GM23338 (cell line): ENCODE measurements around the gene CSPG4. TPM values are rescaled to one million over a fixed set of nuclear protein-coding genes. Genes with fewer than 3 reads are reported as not detected.

Experiments
- ATAC-seq: fragments of 200-7000 bp; cut with Tn5 transposase; 3 replicates; pipeline ENCODE4 v1.9.1; 2020
- DNase-seq: peaks from one replicate; pipeline ENCODE4 v3.0.0-alpha.2; 2015; ENCODE audit warnings: low spot score
- H2AFZ ChIP-seq: fragments of 200-600 bp; sonication (generic); 2 replicates; pipeline ENCODE4 v1.8.0; 2016; ENCODE audit warnings: antibody characterized with exemption, mild to moderate bottlenecking, moderate library complexity
- H3F3A ChIP-seq: fragments of 200-600 bp; sonication (generic); replicated peaks from 2 replicates; pipeline ENCODE4 v1.8.0; 2017; ENCODE audit warnings: antibody characterized with exemption, mixed run types, low read depth
- H3K27ac ChIP-seq: fragments of 200-600 bp; sonication (generic); 2 replicates; pipeline ENCODE4 v1.6.1; 2016; ENCODE audit warnings: low read depth
- H3K27me3 ChIP-seq: fragments of 200-600 bp; sonication (generic); 2 replicates; pipeline ENCODE4 v1.8.0; 2016; ENCODE audit warnings: mild to moderate bottlenecking, mixed run types, moderate library complexity; ENCODE audit not compliant: insufficient read depth
- H3K36me3 ChIP-seq: fragments of 200-600 bp; sonication (generic); 2 replicates; pipeline ENCODE4 v1.8.0; 2016; ENCODE audit warnings: mild to moderate bottlenecking; ENCODE audit not compliant: insufficient read depth
- H3K4me1 ChIP-seq: fragments of 200-600 bp; sonication (generic); 2 replicates; pipeline ENCODE4 v1.8.0; 2016; ENCODE audit warnings: mild to moderate bottlenecking, moderate library complexity; ENCODE audit not compliant: insufficient read depth
- H3K4me2 ChIP-seq: fragments of 200-600 bp; sonication (generic); 2 replicates; pipeline ENCODE4 v1.7.1; 2017; ENCODE audit warnings: mixed run types
- H3K4me3 ChIP-seq: fragments of 200-600 bp; sonication (generic); 2 replicates; pipeline ENCODE4 v1.6.1; 2016; ENCODE audit warnings: mixed run types
- H3K79me2 ChIP-seq: fragments of 200-600 bp; sonication (generic); replicated peaks from 2 replicates; pipeline ENCODE4 v1.8.0; 2017; ENCODE audit warnings: mild to moderate bottlenecking; ENCODE audit not compliant: insufficient read depth
- H3K9me2 ChIP-seq: fragments of 200-600 bp; sonication (generic); 2 replicates; pipeline ENCODE4 v1.8.0; 2017; ENCODE audit not compliant: insufficient read depth
- H4K20me1 ChIP-seq: fragments of 200-600 bp; sonication (generic); replicated peaks from 2 replicates; pipeline ENCODE4 v1.8.0; 2017; ENCODE audit warnings: mild to moderate bottlenecking; ENCODE audit not compliant: insufficient read depth
- H3K27ac Mint-ChIP-seq: 2 replicates; pipeline ENCODE4 v1.8.0; 2020; ENCODE audit warnings: inconsistent platforms, mild to moderate bottlenecking, moderate library complexity, mixed read lengths
- H3K27me3 Mint-ChIP-seq: 3 replicates; pipeline ENCODE4 v1.8.0; 2022; ENCODE audit warnings: low read depth, mild to moderate bottlenecking, moderate library complexity, mixed read lengths, inconsistent platforms; ENCODE audit not compliant: insufficient read depth, poor library complexity
- H3K36me3 Mint-ChIP-seq: 3 replicates; pipeline ENCODE4 v1.8.0; 2021; ENCODE audit warnings: low read depth, mild to moderate bottlenecking, inconsistent platforms, moderate library complexity, mixed read lengths
- H3K4me1 Mint-ChIP-seq: 3 replicates; pipeline ENCODE4 v1.8.0; 2020; ENCODE audit warnings: mild to moderate bottlenecking, inconsistent platforms, mixed read lengths
- H3K4me3 Mint-ChIP-seq: 3 replicates; pipeline ENCODE4 v1.8.0; 2021; ENCODE audit warnings: moderate library complexity, mild to moderate bottlenecking, inconsistent platforms, mixed read lengths
- H3K9me3 Mint-ChIP-seq: 3 replicates; pipeline ENCODE4 v1.8.0; 2020; ENCODE audit warnings: moderate library complexity, mild to moderate bottlenecking, inconsistent platforms, mixed read lengths
- CREB1 ChIP-seq: fragments of 250-450 bp; sonication (Bioruptor Pico); IDR thresholded peaks from 2 replicates; pipeline ENCODE4 v1.5.0; 2020; ENCODE audit warnings: low read depth, mild to moderate bottlenecking, moderate library complexity
- NANOG ChIP-seq: IDR thresholded peaks from 2 replicates; pipeline ENCODE4 v1.6.1; 2016; ENCODE audit warnings: antibody characterized with exemption, borderline replicate concordance
- POLR2AphosphoS5 ChIP-seq: IDR thresholded peaks from 2 replicates; pipeline ENCODE4 v1.6.1; 2016; ENCODE audit warnings: antibody characterized with exemption, low read depth
- STAT1 ChIP-seq: IDR thresholded peaks from one replicate; pipeline ENCODE4 v1.6.1; 2016; ENCODE audit warnings: antibody characterized with exemption; ENCODE audit not compliant: unreplicated experiment
- ZNF114 ChIP-seq: fragments of 250-450 bp; sonication (Bioruptor Pico); IDR thresholded peaks from 2 replicates; pipeline ENCODE4 v1.5.0; 2020; ENCODE audit warnings: mild to moderate bottlenecking, moderate library complexity
- polyA plus RNA-seq: library from polyadenylated mRNA; unstranded; fragments of >200 nt; fragmentation: Nextera tagmentation; extraction: Ambion mirVana; gene quantifications from 2 replicates; pipeline ENCODE4 v1.2.1, GENCODE V29; 2016
- total RNA-seq: library from RNA; depleted of rRNA; stranded (reverse); fragments of >200 nt; shearing (Covaris generic); gene quantifications from 2 replicates; pipeline ENCODE4 v1.2.3, GENCODE V29; 2014
- TF ChIP-seq, protein P1 (sequence below): IDR thresholded peaks from one replicate; pipeline ENCODE4 v1.6.1; 2018; ENCODE audit warnings: antibody characterized with exemption; ENCODE audit not compliant: unreplicated experiment
- TF ChIP-seq, protein P2 (sequence below): fragments of 250-450 bp; sonication (Bioruptor Pico); IDR thresholded peaks from 2 replicates; pipeline ENCODE4 v1.5.0; 2020; ENCODE audit warnings: mild to moderate bottlenecking, moderate library complexity
- TF ChIP-seq, protein P3 (sequence below), 2 experiments: fragments of 200-600 bp in 1 of 2; sonication (generic) in 1 of 2; conservative IDR thresholded peaks; 2 replicates each; pipeline versions ENCODE4 v1.5.1 to v1.6.1; 2016 to 2017; ENCODE audit warnings: antibody characterized with exemption in 2 of 2, low read depth in 2 of 2, mild to moderate bottlenecking in 2 of 2, moderate library complexity in 1 of 2

CSPG4 gene
- total and polyA plus RNA-seq, 2 experiments from 2014 or later, result 0.27 to 4.0 TPM

DNA sequence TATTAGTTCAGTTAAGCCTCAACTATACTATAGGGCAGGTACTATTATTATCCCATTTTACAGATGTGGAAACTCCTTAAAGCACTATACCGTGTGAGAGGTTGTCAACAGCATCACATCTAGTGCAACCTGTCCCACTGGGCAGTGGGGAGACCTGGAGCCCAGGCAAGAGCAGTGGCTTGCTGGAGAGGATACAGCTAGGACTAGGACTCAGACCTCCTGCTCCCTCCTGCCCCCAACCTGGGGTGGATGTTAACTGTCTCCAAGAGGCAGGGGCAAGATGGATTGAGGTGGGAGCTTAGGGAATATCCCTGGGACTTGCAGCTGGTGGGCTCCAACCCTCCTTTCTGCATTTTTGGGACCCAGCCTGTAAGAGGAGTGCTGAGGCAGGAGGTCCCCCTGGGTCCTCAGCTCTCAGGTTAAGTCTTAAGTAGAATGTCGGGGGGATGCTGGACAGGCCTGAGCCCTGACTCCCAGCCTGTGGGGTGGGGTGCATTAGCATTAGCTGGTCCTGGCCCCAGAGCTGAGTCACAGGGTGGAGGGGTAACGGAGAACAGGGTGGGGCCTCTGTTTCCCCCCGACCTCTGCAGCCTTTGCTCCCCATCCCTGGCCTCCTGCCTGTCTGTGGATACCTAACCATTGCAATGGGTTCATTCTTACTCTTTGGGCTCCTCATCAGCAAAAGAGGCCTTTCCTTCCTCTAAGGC is 58.3 kb downstream of the CSPG4 start (continued):
- TF ChIP-seq STAT1 (no peak), ZNF114 (CRISPR knock-in tag) (no peak)
- TF ChIP-seq, protein P1, sequence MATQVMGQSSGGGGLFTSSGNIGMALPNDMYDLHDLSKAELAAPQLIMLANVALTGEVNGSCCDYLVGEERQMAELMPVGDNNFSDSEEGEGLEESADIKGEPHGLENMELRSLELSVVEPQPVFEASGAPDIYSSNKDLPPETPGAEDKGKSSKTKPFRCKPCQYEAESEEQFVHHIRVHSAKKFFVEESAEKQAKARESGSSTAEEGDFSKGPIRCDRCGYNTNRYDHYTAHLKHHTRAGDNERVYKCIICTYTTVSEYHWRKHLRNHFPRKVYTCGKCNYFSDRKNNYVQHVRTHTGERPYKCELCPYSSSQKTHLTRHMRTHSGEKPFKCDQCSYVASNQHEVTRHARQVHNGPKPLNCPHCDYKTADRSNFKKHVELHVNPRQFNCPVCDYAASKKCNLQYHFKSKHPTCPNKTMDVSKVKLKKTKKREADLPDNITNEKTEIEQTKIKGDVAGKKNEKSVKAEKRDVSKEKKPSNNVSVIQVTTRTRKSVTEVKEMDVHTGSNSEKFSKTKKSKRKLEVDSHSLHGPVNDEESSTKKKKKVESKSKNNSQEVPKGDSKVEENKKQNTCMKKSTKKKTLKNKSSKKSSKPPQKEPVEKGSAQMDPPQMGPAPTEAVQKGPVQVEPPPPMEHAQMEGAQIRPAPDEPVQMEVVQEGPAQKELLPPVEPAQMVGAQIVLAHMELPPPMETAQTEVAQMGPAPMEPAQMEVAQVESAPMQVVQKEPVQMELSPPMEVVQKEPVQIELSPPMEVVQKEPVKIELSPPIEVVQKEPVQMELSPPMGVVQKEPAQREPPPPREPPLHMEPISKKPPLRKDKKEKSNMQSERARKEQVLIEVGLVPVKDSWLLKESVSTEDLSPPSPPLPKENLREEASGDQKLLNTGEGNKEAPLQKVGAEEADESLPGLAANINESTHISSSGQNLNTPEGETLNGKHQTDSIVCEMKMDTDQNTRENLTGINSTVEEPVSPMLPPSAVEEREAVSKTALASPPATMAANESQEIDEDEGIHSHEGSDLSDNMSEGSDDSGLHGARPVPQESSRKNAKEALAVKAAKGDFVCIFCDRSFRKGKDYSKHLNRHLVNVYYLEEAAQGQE, result no peak

DNA sequence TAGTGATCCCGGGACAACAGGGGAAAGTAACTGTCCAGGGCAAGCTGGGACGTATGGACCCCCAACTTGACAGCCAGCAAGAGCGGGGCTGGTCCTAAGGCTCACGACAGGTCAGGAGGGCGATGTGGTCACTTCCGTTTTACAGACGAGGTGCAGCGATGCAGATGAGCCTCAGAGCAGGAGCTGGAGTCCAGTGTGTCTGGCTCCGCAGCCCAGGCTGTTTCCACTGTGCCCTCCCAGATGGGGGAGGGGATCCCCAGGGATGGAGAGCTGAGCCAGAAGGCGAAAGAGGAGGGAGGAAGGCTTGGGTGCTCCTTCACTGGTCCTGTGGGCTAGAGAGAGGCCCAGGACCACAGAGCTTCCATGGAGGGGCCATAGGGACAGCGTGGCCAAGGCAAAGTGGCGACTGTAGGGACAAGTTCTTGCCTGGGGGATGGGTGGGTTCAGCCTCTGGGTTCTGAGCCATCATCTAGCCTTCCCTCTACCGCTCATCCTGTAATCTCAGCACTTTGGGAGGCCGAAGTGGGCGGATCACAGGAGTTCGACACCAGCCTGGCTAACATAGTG is 59.2 kb downstream of the CSPG4 start:
- Histone ChIP-seq H4K20me1 (peaks cover 13% of the 10 kb centered on the region; the same call in 1 of the 2 replicates), H3K27me3 (no peaks in the 10 kb centered on the region), H3K79me2 (peaks cover 70% of the 10 kb centered on the region), H3K27ac (no peak overlapping the region), H2AFZ (no peak overlapping the region), H3F3A (peaks cover 12% of the 10 kb centered on the region; the same call in 1 of the 2 replicates), H3K9me2 (no peaks in the 10 kb centered on the region), H3K4me2 (no peak overlapping the region), H3K36me3 (no peaks in the 10 kb centered on the region; the same call in 1 of the 2 replicates), H3K4me3 (no peak overlapping the region), H3K4me1 (peaks cover 21% of the 10 kb centered on the region)
- H3K27me3 Mint-ChIP-seq, result peaks cover 23% of the 10 kb centered on the region
- H3K9me3 Mint-ChIP-seq, result no peaks in the 10 kb centered on the region
- H3K4me1 Mint-ChIP-seq, result peaks cover 56% of the 10 kb centered on the region
- no peak overlapping the region for H3K27ac Mint-ChIP-seq
- no peak for DNase-seq
- no peak overlapping the region; the same call in 2 of the 3 replicates for H3K4me3 Mint-ChIP-seq
- H3K36me3 Mint-ChIP-seq, result peaks cover 36% of the 10 kb centered on the region
- no peak for ATAC-seq
- TF ChIP-seq POLR2AphosphoS5 (no peak), CREB1 (CRISPR knock-in tag) (no peak), NANOG (no peak), STAT1 (no peak)
- TF ChIP-seq, protein P1, result no peak
- TF ChIP-seq, protein P2, sequence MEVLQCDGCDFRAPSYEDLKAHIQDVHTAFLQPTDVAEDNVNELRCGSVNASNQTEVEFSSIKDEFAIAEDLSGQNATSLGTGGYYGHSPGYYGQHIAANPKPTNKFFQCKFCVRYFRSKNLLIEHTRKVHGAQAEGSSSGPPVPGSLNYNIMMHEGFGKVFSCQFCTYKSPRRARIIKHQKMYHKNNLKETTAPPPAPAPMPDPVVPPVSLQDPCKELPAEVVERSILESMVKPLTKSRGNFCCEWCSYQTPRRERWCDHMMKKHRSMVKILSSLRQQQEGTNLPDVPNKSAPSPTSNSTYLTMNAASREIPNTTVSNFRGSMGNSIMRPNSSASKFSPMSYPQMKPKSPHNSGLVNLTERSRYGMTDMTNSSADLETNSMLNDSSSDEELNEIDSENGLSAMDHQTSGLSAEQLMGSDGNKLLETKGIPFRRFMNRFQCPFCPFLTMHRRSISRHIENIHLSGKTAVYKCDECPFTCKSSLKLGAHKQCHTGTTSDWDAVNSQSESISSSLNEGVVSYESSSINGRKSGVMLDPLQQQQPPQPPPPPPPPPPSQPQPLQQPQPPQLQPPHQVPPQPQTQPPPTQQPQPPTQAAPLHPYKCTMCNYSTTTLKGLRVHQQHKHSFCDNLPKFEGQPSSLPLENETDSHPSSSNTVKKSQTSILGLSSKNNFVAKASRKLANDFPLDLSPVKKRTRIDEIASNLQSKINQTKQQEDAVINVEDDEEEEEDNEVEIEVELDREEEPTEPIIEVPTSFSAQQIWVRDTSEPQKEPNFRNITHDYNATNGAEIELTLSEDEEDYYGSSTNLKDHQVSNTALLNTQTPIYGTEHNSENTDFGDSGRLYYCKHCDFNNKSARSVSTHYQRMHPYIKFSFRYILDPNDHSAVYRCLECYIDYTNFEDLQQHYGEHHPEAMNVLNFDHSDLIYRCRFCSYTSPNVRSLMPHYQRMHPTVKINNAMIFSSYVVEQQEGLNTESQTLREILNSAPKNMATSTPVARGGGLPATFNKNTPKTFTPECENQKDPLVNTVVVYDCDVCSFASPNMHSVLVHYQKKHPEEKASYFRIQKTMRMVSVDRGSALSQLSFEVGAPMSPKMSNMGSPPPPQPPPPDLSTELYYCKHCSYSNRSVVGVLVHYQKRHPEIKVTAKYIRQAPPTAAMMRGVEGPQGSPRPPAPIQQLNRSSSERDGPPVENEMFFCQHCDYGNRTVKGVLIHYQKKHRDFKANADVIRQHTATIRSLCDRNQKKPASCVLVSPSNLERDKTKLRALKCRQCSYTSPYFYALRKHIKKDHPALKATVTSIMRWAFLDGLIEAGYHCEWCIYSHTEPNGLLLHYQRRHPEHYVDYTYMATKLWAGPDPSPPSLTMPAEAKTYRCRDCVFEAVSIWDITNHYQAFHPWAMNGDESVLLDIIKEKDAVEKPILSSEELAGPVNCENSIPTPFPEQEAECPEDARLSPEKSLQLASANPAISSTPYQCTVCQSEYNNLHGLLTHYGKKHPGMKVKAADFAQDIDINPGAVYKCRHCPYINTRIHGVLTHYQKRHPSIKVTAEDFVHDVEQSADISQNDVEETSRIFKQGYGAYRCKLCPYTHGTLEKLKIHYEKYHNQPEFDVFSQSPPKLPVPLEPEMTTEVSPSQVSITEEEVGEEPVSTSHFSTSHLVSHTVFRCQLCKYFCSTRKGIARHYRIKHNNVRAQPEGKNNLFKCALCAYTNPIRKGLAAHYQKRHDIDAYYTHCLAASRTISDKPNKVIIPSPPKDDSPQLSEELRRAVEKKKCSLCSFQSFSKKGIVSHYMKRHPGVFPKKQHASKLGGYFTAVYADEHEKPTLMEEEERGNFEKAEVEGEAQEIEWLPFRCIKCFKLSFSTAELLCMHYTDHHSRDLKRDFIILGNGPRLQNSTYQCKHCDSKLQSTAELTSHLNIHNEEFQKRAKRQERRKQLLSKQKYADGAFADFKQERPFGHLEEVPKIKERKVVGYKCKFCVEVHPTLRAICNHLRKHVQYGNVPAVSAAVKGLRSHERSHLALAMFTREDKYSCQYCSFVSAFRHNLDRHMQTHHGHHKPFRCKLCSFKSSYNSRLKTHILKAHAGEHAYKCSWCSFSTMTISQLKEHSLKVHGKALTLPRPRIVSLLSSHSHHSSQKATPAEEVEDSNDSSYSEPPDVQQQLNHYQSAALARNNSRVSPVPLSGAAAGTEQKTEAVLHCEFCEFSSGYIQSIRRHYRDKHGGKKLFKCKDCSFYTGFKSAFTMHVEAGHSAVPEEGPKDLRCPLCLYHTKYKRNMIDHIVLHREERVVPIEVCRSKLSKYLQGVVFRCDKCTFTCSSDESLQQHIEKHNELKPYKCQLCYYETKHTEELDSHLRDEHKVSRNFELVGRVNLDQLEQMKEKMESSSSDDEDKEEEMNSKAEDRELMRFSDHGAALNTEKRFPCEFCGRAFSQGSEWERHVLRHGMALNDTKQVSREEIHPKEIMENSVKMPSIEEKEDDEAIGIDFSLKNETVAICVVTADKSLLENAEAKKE, result no peak
- TF ChIP-seq, protein P3, sequence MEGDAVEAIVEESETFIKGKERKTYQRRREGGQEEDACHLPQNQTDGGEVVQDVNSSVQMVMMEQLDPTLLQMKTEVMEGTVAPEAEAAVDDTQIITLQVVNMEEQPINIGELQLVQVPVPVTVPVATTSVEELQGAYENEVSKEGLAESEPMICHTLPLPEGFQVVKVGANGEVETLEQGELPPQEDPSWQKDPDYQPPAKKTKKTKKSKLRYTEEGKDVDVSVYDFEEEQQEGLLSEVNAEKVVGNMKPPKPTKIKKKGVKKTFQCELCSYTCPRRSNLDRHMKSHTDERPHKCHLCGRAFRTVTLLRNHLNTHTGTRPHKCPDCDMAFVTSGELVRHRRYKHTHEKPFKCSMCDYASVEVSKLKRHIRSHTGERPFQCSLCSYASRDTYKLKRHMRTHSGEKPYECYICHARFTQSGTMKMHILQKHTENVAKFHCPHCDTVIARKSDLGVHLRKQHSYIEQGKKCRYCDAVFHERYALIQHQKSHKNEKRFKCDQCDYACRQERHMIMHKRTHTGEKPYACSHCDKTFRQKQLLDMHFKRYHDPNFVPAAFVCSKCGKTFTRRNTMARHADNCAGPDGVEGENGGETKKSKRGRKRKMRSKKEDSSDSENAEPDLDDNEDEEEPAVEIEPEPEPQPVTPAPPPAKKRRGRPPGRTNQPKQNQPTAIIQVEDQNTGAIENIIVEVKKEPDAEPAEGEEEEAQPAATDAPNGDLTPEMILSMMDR (conservative IDR thresholded peaks at IDR 0.05; ENCODE audit: low read depth in 2 of 2), result no peak
